Gastrocnemius medialis (tissue), 4 donors: ENCODE results near the gene ESYT2. TPM values are rescaled to one million over a fixed set of nuclear protein-coding genes. Genes with fewer than 3 reads are reported as not detected.
A peak's percentile ranks its signal among the peaks of the same experiment; 100 is the strongest.

ENCODE experiments used
- ATAC-seq, 2 donors: fragments of 150-250 bp; one replicate each; pipeline ENCODE4 v1.9.1; 2016
- DNase-seq, 2 donors: peaks; one replicate each; pipeline ENCODE4 v3.0.0-alpha.2; 2019
- H3K27ac ChIP-seq, 4 donors: fragments of 200-600 bp; sonication (generic); 1 replicate in 1 of 4; 2 replicates in 3 of 4; pipeline ENCODE4 v1.5.1; 2016 to 2018; ENCODE audit warnings: mild to moderate bottlenecking in 2 of 4, moderate library complexity in 1 of 4
- H3K27me3 ChIP-seq, 3 donors: fragments of 200-600 bp; sonication (generic) in 2 of 3; 1 replicate in 1 of 3; 2 replicates in 2 of 3; pipeline versions ENCODE4 v1.5.1 to v1.6.0; 2016 to 2019; ENCODE audit warnings: mild to moderate bottlenecking in 1 of 3, moderate library complexity in 1 of 3
- H3K36me3 ChIP-seq, 2 donors: fragments of 200-600 bp; sonication (generic) in 1 of 2; one replicate each; pipeline ENCODE4 v1.5.1; 2017 to 2018
- H3K4me1 ChIP-seq, 2 donors: fragments of 200-600 bp; sonication (generic) in 1 of 2; one replicate each; pipeline ENCODE4 v1.5.1; 2016 to 2017; ENCODE audit warnings: mild to moderate bottlenecking in 2 of 2
- H3K4me3 ChIP-seq, 4 donors: fragments of 200-600 bp; sonication (generic) in 3 of 4; 1 replicate in 1 of 4; 2 replicates in 3 of 4; pipeline ENCODE4 v1.5.1; 2016 to 2019; ENCODE audit warnings: mild to moderate bottlenecking in 2 of 4
- H3K9me3 ChIP-seq, 3 donors: fragments of 200-600 bp; sonication (generic) in 2 of 3; 1 replicate in 1 of 3; 2 replicates in 2 of 3; pipeline ENCODE4 v1.5.1; 2016 to 2019
- CTCF ChIP-seq, 5 experiments: fragments of 450-650 bp in 3 of 5; fragments of 200-600 bp in 2 of 5; sonication (generic) in 2 of 5; IDR thresholded peaks in 4 of 5; conservative IDR thresholded peaks in 1 of 5; 1 replicate in 4 of 5; 2 replicates in 1 of 5; pipeline ENCODE4 v1.5.1; 2016 to 2019; ENCODE audit warnings: antibody characterized with exemption in 5 of 5, mild to moderate bottlenecking in 3 of 5, moderate library complexity in 3 of 5
- POLR2A ChIP-seq, 2 donors: fragments of 450-650 bp; IDR thresholded peaks; one replicate each; pipeline ENCODE4 v1.6.1; 2017; ENCODE audit warnings: antibody characterized with exemption in 2 of 2, mild to moderate bottlenecking in 2 of 2, moderate library complexity in 2 of 2
- in situ Hi-C, 4 donors: fragments of 200-750 bp; cut with MboI; loops; one replicate each; pipeline versions ENCODE4 v1.15.0 to v1.8.0; 2017; ENCODE audit warnings: low sequenced_read_pairs in 4 of 4
- intact Hi-C: fragments of 100-400 bp; cut with DNase I; formaldehyde crosslinking; loops from one replicate; pipeline ENCODE4 v1.15.1; 2023; ENCODE audit warnings: low total_unique reads
- total RNA-seq, 4 donors: library from RNA; depleted of rRNA; stranded (reverse); fragments of >200 nt; gene quantifications; one replicate each; pipeline versions ENCODE4 v1.1.0 to v1.2.3, GENCODE V29; 2016

Gene ESYT2
- total RNA-seq, 4 donors from 2014 or later: 67.5 to 106 (median 74.7) TPM

DNA sequence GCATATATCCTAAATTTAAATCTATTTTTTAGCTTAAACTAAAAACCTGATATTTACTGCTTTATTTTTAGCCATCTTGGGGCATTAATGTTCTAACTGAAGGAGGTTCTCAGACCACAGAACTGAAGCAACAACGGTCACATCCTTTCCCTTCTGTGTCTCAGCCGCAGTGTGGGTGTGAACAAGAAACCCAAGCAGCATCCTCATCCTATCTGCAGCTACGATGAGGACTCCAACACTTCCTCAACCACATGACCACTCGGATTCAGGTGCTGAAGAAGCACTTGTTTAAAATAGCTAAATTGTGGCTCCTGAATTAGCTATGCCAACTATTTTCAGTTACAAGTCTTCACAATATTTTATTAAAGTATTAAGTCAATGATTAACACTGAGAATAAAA lies 5.3 kb downstream of the ESYT2 start:
- intact Hi-C loops: no loop called here
- ATAC-seq: no peak
- H3K27ac ChIP-seq: peak overlapping the region in 3 of 4 donors; percentile 15 to 96 (median 32)

DNA sequence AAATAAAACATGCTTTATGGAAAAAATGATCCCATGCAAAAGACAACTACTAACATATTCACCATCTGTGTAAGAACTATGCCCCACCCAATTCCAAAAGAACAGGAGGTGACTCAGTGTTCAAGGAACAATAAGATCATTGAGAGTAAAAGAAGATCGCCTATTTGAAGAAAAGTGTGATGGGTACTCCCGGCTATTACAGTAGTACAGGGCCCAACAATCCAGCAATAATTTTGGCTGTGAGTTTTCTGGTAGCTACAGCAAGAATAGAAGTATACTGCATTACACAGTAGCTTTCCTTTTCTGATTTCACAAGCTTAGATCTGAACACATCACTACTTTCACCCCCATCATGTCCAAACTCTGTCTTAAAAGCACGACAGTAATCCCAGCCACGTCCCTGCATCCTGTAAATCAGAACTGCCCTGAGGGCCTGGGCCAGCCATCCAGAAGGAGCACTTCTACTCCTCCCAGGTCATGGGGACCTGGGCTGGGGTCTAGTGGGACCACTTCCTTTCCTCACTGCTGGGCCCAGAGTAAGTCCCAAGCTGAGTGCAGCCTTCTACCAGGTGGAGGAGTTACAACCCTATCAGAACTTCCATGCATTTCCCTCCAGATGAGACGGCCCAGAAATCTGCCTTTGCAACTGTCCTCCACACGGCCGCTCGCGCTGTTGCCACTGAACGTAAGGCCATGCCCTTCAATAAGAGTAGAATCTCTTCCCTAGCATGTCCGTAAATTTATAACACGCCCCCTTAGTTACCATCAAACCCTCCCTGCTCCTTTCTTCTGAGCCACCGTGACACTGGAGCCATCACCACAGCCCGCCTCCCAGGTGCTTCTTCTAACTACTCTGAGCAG lies 7.9 kb downstream of the ESYT2 start:
- Histone ChIP-seq H3K27me3 (no peaks in the 10 kb centered on the region), H3K4me1 (peaks cover 64 to 66% of the 10 kb centered on the region in 2 donors), H3K36me3 (no peaks in the 10 kb centered on the region), H3K9me3 (no peaks in the 10 kb centered on the region), H3K4me3 (peak overlapping the region in 1 of 4 donors; percentile 17), H3K27ac (peak overlapping the region; percentile 88 to 95 (median 93))
- ATAC-seq (peak; percentile 15 to 28), DNase-seq (no peak)
- TF ChIP-seq POLR2A (IDR thresholded peaks at IDR 0.05): no peak
- no peak for TF ChIP-seq CTCF (IDR thresholded peaks at IDR 0.05 in 4 of 5, conservative IDR thresholded peaks at IDR 0.05 in 1 of 5)
- intact Hi-C loops: no loop called here
- in situ Hi-C loops: no loop called here

More for the DNA sequence above, 5.3 kb downstream of the ESYT2 start:
- DNase-seq: no peak
- TF ChIP-seq CTCF (IDR thresholded peaks at IDR 0.05 in 4 of 5, conservative IDR thresholded peaks at IDR 0.05 in 1 of 5) (no peak), POLR2A (IDR thresholded peaks at IDR 0.05) (no peak)
- in situ Hi-C loops: no loop called here
- Histone ChIP-seq H3K4me3 (no peak overlapping the region), H3K9me3 (no peaks in the 10 kb centered on the region), H3K4me1 (peaks cover 44 to 51% of the 10 kb centered on the region in 2 donors), H3K36me3 (no peaks in the 10 kb centered on the region), H3K27me3 (no peaks in the 10 kb centered on the region)

DNA sequence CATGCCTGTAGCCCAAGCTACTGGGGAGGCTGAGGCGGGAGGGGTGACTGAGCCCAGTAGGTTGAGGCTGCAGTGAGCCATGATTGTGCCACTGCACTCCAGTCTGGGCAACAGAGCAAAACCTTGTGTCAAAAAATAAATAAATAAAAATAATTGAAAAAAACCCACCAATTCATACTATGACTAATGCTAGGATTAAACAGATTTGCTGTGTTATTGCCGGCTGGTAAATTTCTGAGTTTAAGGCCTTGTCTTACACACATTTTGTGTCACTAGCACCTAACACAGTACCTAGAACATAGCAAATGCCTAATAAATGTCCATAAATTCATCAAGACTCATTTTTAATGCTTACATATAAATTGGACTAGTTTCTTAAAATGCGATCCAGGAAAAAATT lies 8.7 kb downstream of the ESYT2 start:
- H3K4me1 ChIP-seq: peaks cover 70 to 71% of the 10 kb centered on the region in 2 donors
- in situ Hi-C loops: no loop called here
- H3K4me3 ChIP-seq: no peak overlapping the region

GRCh38 chr7:158819571-158820203 lies 9.6 kb downstream of the ESYT2 start:
- H3K27ac ChIP-seq: peak overlapping the region; percentile 88 to 95 (median 93)
- intact Hi-C loops: loop anchor here (2.0 kb wide), 1 partner anchor 45 kb away; no protein-coding TSS in a partner anchor
- H3K4me3 ChIP-seq: peak overlapping the region in 3 of 4 donors; percentile 8 to 40 (median 32)
- no peaks in the 10 kb centered on the region for H3K27me3 ChIP-seq
- in situ Hi-C loops: no loop called here
- no peaks in the 10 kb centered on the region for H3K9me3 ChIP-seq
- ATAC-seq (no peak), DNase-seq (no peak)
- no peaks in the 10 kb centered on the region for H3K36me3 ChIP-seq
- no peak for TF ChIP-seq CTCF (IDR thresholded peaks at IDR 0.05 in 4 of 5, conservative IDR thresholded peaks at IDR 0.05 in 1 of 5)
- TF ChIP-seq POLR2A (IDR thresholded peaks at IDR 0.05): no peak
- peaks cover 77 to 80% of the 10 kb centered on the region in 2 donors for H3K4me1 ChIP-seq

More for the DNA sequence above, 8.7 kb downstream of the ESYT2 start:
- H3K27me3 ChIP-seq: no peaks in the 10 kb centered on the region
- H3K9me3 ChIP-seq: no peaks in the 10 kb centered on the region
- no peak for DNase-seq
- peak overlapping the region; percentile 88 to 95 (median 93) for H3K27ac ChIP-seq
- no peaks in the 10 kb centered on the region for H3K36me3 ChIP-seq
- TF ChIP-seq CTCF (IDR thresholded peaks at IDR 0.05 in 4 of 5, conservative IDR thresholded peaks at IDR 0.05 in 1 of 5) (no peak), POLR2A (IDR thresholded peaks at IDR 0.05) (no peak)
- ATAC-seq: no peak
- intact Hi-C loops: no loop called here
